ENCODE data around the gene SMIM35.

SMIM35 gene

GRCh38 chr11:118056806-118057205 lies 30.0 kb downstream of the SMIM35 start:
- no peak for DNase-seq

GRCh38 chr11:118055966-118056365 lies 30.8 kb downstream of the SMIM35 start:
- DNase-seq = no peak

- DNase-seq = peak in 1 of 2 experiments; percentile 8
These were observed 31.8 kb downstream of the SMIM35 start for GRCh38 chr11:118054712-118055640.

GRCh38 chr11:118052581-118053206 lies 34.1 kb downstream of the SMIM35 start:
- DNase-seq = no peak

DNA sequence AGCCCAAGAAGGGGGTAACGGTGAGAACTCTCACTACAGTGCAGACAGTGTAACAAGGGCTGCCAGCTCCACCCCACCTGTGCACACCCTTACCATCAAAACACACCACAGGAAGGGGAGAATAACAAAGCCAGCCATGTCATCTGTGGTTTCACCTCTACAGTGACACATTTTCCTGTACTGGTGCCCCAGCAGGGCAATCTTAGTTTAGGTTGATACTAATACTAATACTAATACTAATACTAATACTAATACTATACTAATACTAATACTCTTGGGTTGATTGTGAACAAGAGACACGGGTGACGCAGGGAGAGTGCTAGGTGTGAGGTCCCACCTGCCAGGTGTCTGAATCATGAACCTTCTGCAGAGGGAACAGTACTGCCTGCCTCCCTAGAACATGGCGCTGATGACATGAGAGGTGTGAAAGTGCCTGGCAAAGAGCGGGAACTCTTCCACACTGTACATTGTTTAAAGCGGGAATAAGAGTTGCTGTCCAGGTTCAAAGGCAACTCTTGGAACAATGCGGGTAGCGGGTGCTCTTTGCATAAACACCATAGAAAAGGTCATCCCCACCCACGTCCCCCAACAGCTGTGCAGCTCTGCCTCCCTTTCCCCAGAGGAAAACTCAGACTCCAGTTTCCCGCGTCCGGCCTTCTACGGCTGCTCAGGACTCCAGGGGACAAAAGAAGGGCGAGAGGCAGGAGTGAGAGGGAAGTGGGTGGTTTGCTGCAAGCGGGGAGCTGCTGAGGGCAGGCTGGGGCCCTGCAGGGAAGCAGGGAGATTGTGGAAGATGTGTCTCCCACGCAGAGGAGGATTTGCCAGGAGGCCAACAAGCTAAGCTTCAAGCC lies 34.9 kb downstream of the SMIM35 start:
- DNase-seq = no peak

DNA sequence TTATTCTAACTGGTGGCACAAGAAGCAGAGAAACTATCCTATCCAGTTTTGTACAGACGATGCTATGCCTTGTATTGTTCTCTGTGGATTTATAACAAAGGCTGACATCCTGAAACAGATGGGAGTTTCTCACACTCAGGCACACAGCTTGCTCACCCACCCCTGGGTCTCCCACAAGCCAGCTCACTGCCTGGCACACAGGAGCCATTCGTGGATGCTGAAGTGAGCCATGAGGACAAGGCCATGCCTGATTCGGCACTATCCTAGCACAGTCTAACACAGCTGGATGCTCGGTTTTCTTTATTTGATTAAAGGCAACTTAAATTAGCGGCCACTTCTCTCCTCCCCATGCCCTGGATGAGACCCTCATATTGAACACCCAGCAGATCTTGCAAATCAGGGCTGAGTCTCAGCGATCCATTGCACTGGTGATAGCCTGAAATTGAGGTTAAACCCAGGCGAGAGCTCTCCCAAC lies 35.6 kb downstream of the SMIM35 start:
- DNase-seq = no peak

- no peak for DNase-seq
These were observed 36.4 kb downstream of the SMIM35 start for GRCh38 chr11:118050208-118050891.

DNA sequence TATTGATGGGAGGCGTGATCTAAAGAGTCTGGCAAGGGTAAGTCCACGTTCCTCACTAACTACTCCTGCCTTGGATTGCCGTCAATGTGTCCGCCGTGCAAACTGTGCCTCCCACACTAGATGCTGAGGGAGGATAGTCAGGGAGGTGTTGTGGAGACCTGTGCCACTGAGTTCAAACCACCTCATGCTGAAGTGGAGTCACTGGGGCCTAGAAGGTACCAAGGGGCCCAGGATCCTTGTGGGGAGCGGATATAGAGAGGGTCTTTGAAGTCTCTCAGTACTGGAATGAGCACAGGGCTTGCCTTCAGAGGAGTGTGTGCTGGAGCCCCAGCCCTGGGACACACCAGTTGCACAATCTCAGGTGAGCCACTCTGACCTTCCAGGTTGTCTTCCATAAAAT lies 37.0 kb downstream of the SMIM35 start:
- DNase-seq = no peak

GRCh38 chr11:118048472-118049370 lies 38.0 kb downstream of the SMIM35 start:
- no peak for DNase-seq

- no peak for DNase-seq
These were observed 39.0 kb downstream of the SMIM35 start for GRCh38 chr11:118047749-118048148.

GRCh38 chr11:118046964-118047700 lies 39.6 kb downstream of the SMIM35 start:
- DNase-seq = no peak

DNA sequence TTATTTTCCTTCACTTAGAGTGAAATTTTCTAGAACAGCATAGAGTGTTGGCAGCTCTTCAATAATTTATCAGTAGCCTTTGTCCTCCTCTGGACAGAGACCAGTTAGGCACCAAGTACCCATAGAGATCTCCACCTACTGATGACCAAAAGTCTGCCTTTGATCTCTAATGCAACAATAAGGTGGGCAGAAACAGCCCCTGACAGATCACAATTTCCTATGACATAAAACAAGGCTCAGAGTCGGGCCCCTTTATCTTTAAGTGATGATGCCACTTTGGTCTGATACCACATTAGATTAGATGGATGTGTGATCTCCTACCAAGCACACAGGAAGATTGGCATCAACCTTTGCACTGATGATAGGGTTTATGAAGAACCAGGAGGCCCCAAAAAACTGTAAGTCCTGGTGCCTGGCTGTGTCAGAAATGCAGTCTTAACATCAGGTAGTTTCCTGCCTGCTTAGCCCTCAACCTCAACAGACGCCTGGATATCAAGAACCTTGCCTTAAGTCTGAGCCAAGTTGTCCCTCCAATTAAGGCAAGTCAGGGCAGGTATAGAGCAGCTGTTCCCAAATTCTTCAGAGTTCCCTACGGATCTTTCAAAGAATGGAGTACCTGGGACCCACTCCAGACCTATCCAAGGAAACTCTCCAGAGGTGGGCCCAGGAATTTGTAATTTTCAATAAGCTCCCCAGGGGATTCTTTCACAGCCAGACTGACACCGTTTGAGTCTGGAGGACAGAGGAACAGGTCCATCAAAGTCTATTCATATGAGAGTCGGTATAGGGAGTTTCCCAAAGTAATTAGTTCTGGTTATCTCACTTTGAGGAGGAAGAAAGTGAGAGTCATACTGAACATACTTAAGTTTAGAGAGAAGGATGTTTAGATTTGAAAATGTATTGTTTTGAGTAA lies 40.5 kb downstream of the SMIM35 start:
- DNase-seq = peak; percentile 41 to 83

GRCh38 chr11:118045191-118045590 lies 41.6 kb downstream of the SMIM35 start:
- DNase-seq = peak in 1 of 2 experiments; percentile 18

- DNase-seq = no peak
These were observed 44.0 kb downstream of the SMIM35 start for GRCh38 chr11:118042796-118043195.

GRCh38 chr11:118042141-118042540 lies 44.6 kb downstream of the SMIM35 start:
- DNase-seq = no peak

GRCh38 chr11:118033443-118033842 lies 53.3 kb downstream of the SMIM35 start:
- no peak for DNase-seq

DNA sequence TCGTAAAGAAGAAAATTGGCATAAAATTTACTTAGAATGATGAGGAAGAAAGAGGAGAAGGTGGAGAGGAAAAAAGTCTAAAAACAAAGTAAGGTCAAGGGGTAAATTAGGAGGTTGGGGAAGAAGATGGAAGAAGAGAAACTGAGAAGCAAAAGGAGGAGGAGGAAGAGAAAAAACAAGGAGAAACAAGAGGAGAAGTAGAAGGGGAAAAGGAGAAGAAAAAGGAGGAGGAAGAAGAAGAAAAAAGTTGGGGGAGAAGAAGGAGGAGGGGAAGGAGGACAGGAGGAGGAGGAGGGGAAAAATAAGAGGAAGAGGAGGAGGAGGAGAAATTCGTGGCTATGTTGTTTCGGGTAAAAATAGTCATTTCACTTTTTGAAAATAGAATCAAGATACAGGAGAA lies 58.1 kb downstream of the SMIM35 start:
- DNase-seq = no peak

DNA sequence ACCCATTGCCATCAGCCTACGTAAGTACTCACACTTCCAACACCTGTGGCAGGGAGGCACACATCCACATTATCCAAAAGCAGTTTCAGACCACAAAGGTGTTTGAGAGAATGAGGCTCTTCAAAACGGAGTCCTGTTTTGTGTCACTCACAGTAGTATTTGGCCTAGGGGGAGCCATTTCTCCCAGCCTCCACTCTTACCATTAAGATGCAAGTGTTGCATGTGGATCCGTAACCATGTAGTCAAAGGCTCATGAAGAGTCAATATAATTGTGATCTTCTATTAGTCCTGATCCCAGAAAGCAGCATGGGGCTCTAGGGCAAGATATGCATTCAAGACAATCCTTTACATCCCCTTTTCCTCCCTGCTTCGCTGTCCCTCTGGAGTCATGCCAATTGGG lies 59.1 kb downstream of the SMIM35 start:
- DNase-seq = no peak

DNA sequence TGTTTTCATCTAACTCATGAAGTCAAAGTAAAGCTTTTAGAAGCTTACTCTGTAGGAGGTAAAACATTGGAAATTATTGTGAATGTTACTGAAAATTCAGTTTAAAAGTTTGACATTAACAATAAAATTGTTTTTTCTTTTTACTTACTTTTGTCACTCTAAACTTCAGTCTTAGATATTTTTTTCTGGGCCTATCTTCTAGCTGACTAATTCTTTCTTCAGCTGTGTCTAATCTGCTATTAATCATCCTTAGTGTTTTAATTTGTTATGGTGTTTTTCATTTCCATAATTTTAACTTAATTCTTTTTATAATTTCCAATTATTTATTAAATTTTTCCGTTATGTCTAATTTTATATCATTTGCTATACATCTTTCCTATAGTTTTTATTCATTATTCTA lies 65.6 kb downstream of the SMIM35 start:
- no peak for DNase-seq

- no peak for DNase-seq
These were observed 68.4 kb downstream of the SMIM35 start for GRCh38 chr11:118018401-118018800.

Measured in NCI-H524 (cell line).